HFFc6 (cell line): Measurements from ENCODE around the gene ROPN1B. TPM values are rescaled to one million over a fixed set of nuclear protein-coding genes. Genes with fewer than 3 reads are reported as not detected.

Experiments
- DNase-seq: peaks from one replicate; pipeline ENCODE4 v3.0.0-alpha.2; 2018
- H3K27ac Mint-ChIP-seq: 2 replicates; pipeline ENCODE4 v1.8.0; 2020; ENCODE audit warnings: mild to moderate bottlenecking, mixed read lengths
- H3K27me3 Mint-ChIP-seq: 2 replicates; pipeline ENCODE4 v1.8.0; 2021; ENCODE audit warnings: mild to moderate bottlenecking, moderate library complexity, mixed read lengths; ENCODE audit not compliant: insufficient read depth
- H3K36me3 Mint-ChIP-seq: 2 replicates; pipeline ENCODE4 v1.8.0; 2021; ENCODE audit warnings: low read depth, mixed read lengths
- H3K4me1 Mint-ChIP-seq: 2 replicates; pipeline ENCODE4 v1.8.0; 2020; ENCODE audit warnings: low read depth, mixed read lengths
- H3K4me3 Mint-ChIP-seq: 2 replicates; pipeline ENCODE4 v1.8.0; 2020; ENCODE audit warnings: mild to moderate bottlenecking, moderate library complexity, mixed read lengths
- H3K9me3 Mint-ChIP-seq: 2 replicates; pipeline ENCODE4 v1.8.0; 2020; ENCODE audit warnings: mild to moderate bottlenecking, mixed read lengths
- total RNA-seq, 6 experiments: library from RNA; stranded (reverse); fragmentation: NEBNext Ultra II Directional; extraction: Animal tissue kit (Norgen Biotek cat#: 25700); gene quantifications; 2 replicates in 1 of 6; 3 replicates in 5 of 6; pipeline ENCODE4 v1.2.3, GENCODE V29; 2021
- TF ChIP-seq, protein P1 (sequence below): fragments of 200-600 bp; sonication (generic); IDR thresholded peaks from 2 replicates; pipeline ENCODE4 v1.5.0; 2021; ENCODE audit warnings: antibody characterized with exemption, mild to moderate bottlenecking

Gene ROPN1B
- total RNA-seq, 6 experiments from 2014 or later, result not detected

DNA sequence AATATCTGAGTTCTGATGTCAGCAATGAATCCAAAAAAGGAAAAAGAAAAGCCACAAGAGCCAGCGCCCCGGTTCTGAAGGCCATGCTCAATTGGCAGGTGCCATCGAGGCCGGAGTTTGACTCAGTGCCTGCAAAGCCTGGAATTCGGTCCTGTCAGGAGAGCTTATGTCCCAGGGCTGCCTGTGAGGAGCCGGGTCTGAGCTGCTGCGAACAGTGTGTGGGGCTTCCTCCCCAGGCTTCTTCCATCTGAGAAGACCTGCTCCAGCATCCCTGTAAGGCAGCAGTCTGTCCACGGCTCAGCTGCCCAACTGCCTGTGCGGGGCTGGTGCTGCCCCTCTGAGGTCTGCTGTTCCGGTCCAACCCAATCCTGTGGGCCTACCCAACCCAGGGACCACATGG lies 46.1 kb downstream of the ROPN1B start:
- no peak for DNase-seq
- Mint-ChIP-seq H3K4me1 (peaks cover 37% of the 10 kb centered on the region), H3K27me3 (peaks cover 2% of the 10 kb centered on the region; the same call in 1 of the 2 replicates), H3K9me3 (no peaks in the 10 kb centered on the region), H3K27ac (no peak overlapping the region), H3K36me3 (peaks cover 9% of the 10 kb centered on the region), H3K4me3 (no peak overlapping the region)
- TF ChIP-seq, protein P1, sequence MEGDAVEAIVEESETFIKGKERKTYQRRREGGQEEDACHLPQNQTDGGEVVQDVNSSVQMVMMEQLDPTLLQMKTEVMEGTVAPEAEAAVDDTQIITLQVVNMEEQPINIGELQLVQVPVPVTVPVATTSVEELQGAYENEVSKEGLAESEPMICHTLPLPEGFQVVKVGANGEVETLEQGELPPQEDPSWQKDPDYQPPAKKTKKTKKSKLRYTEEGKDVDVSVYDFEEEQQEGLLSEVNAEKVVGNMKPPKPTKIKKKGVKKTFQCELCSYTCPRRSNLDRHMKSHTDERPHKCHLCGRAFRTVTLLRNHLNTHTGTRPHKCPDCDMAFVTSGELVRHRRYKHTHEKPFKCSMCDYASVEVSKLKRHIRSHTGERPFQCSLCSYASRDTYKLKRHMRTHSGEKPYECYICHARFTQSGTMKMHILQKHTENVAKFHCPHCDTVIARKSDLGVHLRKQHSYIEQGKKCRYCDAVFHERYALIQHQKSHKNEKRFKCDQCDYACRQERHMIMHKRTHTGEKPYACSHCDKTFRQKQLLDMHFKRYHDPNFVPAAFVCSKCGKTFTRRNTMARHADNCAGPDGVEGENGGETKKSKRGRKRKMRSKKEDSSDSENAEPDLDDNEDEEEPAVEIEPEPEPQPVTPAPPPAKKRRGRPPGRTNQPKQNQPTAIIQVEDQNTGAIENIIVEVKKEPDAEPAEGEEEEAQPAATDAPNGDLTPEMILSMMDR, result no peak

DNA sequence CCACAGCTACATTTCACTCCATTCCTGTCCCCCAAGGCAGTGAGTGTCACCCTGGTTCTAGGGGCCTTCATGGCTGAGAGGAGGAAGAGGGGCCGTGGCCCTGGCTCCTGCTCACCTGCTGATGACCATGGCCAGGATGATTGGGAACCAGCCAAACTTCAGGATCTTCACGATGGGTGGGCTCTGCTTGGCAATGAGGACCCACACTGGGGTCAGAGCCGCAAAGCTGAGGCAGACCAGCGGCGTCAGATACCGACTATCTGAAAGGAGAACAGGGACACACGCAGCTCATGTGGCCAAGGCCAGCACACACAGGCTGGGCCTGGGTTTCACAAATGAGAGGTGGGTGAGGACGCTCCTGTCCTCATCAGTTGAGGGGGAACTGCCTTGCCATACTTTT lies 47.6 kb downstream of the ROPN1B start:
- peaks cover 2% of the 10 kb centered on the region; the same call in 1 of the 2 replicates for H3K27me3 Mint-ChIP-seq
- peaks cover 37% of the 10 kb centered on the region for H3K4me1 Mint-ChIP-seq
- no peak overlapping the region for H3K27ac Mint-ChIP-seq
- peaks cover 5% of the 10 kb centered on the region; the same call in 1 of the 2 replicates for H3K36me3 Mint-ChIP-seq
- no peak for DNase-seq
- H3K9me3 Mint-ChIP-seq, result no peaks in the 10 kb centered on the region
- TF ChIP-seq, protein P1, result no peak
- no peak overlapping the region for H3K4me3 Mint-ChIP-seq

DNA sequence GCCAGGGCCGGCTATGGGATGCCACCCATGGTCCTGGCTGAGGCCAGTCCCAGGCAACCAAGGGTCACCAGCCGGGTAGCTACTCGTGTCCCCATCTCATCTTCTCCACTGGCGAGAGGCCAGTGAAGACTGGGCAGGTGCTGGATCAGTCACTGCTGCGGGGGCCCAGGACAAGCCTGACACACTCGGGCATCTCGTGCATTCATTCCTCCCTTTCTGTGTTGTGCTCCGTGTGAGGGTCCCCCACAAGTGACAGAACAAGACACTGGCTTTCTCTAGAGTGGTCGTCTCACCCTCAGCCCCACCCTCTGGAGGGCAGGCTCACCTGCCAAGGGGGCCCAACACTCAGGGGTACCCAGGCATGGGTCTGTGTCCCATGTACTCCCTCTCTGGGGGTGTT lies 48.4 kb downstream of the ROPN1B start:
- DNase-seq, result no peak
- H3K27me3 Mint-ChIP-seq, result peaks cover 2% of the 10 kb centered on the region; the same call in 1 of the 2 replicates
- TF ChIP-seq, protein P1, result no peak
- no peak overlapping the region for H3K27ac Mint-ChIP-seq
- H3K9me3 Mint-ChIP-seq, result no peaks in the 10 kb centered on the region
- H3K4me1 Mint-ChIP-seq, result peaks cover 37% of the 10 kb centered on the region
- H3K4me3 Mint-ChIP-seq, result no peak overlapping the region
- peaks cover under 1% of the 10 kb centered on the region; the same call in 1 of the 2 replicates for H3K36me3 Mint-ChIP-seq

- no peaks in the 10 kb centered on the region for H3K9me3 Mint-ChIP-seq
- DNase-seq, result no peak
- TF ChIP-seq, protein P1, result no peak
- H3K27me3 Mint-ChIP-seq, result no peaks in the 10 kb centered on the region
- H3K4me1 Mint-ChIP-seq, result peaks cover 29% of the 10 kb centered on the region
- H3K4me3 Mint-ChIP-seq, result no peak overlapping the region
- no peaks in the 10 kb centered on the region; the same call in 1 of the 2 replicates for H3K36me3 Mint-ChIP-seq
- no peak overlapping the region for H3K27ac Mint-ChIP-seq
Observed at GRCh38 chr3:126018545-126018944, 49.6 kb downstream of the ROPN1B start.

DNA sequence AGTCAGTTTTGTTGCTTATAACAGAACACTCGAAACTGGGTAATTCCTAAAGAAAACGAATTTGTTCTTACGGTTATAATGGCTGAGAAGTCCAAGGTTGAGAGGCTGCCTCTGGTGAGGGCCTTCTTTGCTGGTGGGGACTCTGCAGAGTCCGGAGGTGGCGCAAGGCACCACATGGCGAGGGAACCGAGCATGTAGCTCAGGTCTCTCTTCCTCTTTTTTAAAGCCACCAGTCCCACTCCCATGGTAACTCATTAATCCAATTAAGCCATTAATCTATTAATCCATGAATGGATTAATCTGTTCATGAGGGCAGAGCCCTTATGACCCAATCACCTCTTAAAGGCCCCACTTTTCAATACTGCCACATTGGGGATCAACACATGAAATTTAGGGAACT lies 50.0 kb downstream of the ROPN1B start:
- H3K27ac Mint-ChIP-seq, result no peak overlapping the region
- DNase-seq, result no peak
- H3K9me3 Mint-ChIP-seq, result no peaks in the 10 kb centered on the region
- H3K4me3 Mint-ChIP-seq, result no peak overlapping the region
- TF ChIP-seq, protein P1, result no peak
- no peaks in the 10 kb centered on the region; the same call in 1 of the 2 replicates for H3K36me3 Mint-ChIP-seq
- peaks cover 24% of the 10 kb centered on the region for H3K4me1 Mint-ChIP-seq
- H3K27me3 Mint-ChIP-seq, result no peaks in the 10 kb centered on the region

GRCh38 chr3:126019683-126020082 lies 50.7 kb downstream of the ROPN1B start:
- Mint-ChIP-seq H3K4me3 (no peak overlapping the region), H3K36me3 (peaks cover 6% of the 10 kb centered on the region; the same call in 1 of the 2 replicates), H3K27me3 (no peaks in the 10 kb centered on the region), H3K9me3 (no peaks in the 10 kb centered on the region), H3K4me1 (peaks cover 17% of the 10 kb centered on the region), H3K27ac (no peak overlapping the region)
- TF ChIP-seq, protein P1, result no peak
- no peak for DNase-seq
